NCI-H1105 treated with DMSO at 0.1 percent for 48 hours (cell line): ENCODE data around the gene CAMK1.
"Not testable (repeated sequence)": the region's sequence is repeated elsewhere in the genome, so short reads cannot be mapped to it uniquely, and the experiment has no call there.

Experiments used
- DNase-seq: peaks from one replicate; lab custom pipeline; 2025; lab: John Stamatoyannopoulos, UW

CAMK1 gene

DNA sequence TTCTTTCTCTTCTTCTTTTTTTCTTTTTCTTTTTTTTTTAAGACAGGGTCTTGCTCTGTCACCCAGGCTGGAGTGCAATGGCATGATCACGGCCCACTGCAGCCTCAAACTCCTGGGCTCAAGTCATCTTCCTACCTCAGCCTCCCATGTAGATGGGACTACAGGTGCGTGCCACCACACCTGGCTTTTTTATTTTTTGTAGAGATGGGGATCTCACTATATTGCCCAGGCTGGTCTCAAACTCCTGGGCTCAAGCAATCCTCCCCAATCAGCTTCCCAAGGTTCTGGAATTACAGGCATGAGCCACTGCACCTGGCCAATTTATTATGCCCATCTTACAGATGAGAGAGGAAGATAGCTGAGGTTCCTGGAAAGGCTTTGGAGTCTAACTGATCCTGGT, 1.3 kb upstream of the CAMK1 start:
- DNase-seq = not testable (repeated sequence)

- no peak for DNase-seq
These were observed 597 bp upstream of the CAMK1 start for GRCh38 chr3:9770276-9770812.

DNA sequence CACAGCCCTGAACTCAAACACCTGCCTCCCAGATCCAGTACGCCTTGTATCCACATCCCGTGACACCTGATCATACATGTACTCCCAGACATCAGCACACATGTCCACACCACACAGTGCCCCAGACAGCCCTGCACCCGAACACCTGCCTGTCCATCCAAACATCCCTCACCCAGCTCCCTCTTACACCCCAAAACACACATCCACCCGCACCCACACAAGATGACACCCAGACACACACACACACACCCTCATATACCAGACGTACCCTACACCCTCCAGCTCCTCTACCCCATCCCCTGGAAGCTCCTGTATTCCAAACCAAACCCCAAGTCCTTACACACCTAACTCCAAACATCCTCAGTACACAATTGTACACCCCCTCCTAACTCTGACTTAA, 735 bp downstream of the CAMK1 start:
- DNase-seq = no peak

DNA sequence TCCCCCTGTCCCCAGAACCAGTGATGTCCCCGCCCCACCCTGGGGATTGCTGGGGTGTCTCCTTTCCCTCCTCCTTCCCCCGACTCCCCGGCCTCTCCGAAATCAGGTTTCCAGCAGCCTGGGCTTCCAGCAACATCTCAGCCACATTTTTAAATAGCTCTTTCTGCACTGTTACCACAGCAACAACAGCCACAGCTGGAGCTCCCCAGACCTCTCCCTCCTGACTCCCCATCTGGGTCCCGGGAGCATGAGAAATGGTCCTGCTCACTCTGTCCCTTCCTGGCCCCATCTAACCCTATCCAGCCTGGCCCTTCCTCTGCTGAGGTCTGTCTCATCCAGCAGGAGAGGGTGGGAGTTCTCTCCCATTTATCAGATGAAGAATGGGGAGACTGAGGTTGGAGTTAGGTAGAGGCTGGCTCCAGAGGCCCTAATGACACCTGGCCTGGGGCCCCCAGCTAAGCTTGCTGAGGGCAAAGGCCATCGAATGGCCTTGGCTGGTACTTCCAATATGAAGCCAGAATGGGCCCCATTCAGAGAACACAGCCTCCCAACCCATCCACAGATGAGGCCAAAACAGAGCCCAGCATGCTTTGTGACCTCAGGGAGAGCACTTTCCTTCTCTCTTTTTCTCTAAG, 1.5 kb downstream of the CAMK1 start:
- DNase-seq = no peak

DNA sequence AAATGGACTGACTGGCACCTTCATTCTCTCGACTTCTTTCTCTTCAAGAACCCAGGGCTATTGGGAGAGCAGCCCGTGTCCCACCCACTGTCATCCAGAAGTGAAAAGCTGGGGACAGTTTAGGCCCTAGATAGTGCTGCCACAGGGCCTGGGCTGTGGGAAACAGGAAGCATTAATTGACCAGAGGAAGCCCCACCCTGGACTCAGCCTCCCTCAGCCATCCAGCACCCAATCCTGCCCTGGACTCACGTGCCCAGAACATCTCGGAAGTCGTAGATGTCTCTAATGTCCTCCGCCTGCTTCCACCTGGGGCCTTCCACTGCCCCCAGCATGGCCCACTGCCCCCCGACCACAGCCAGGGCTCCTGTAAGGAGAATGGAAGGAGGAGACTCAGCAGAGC, 2.3 kb downstream of the CAMK1 start:
- no peak for DNase-seq

GRCh38 chr3:9765865-9766264, 3.9 kb downstream of the CAMK1 start:
- DNase-seq = no peak

DNA sequence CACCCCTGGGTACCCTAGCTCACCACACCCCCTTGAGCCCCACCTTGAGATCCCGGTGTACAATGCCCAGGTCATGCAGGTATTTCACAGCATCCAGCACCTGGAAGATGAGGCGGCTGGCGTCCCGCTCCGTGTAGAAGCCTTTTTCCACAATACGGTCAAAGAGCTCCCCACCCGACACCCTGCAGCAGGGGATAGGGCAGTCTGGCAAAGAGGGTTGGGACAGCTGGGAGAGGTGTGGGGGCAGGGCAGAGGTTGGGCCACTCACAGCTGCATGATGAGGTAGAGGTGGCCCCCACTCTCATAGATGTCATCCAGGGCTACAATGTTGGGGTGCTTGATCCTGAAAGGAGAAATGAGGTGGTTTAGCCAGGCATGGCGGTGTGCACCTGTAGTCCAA, 6.9 kb downstream of the CAMK1 start:
- DNase-seq = no peak

DNA sequence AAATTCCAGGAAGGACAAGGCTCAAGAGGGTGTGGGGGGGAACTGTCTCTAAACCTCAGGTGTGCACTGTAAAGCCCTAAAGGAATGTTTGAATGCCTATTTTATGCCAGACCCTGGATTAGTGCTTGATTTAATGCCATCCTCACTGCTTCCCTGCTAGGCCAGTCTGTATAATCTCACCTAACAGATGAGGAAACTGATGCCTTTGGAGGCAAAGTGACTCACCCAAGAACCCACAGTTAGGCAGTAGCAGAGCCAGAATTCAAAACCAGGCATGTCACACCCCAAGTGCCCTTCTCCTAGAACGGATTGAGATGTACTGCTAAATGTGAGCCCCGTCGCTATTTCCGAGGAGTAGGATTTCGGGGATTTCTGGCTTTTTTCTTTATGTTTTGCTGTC, 7.8 kb downstream of the CAMK1 start:
- DNase-seq = no peak

- DNase-seq = no peak
These were observed 8.8 kb downstream of the CAMK1 start for GRCh38 chr3:9760779-9761505.

DNA sequence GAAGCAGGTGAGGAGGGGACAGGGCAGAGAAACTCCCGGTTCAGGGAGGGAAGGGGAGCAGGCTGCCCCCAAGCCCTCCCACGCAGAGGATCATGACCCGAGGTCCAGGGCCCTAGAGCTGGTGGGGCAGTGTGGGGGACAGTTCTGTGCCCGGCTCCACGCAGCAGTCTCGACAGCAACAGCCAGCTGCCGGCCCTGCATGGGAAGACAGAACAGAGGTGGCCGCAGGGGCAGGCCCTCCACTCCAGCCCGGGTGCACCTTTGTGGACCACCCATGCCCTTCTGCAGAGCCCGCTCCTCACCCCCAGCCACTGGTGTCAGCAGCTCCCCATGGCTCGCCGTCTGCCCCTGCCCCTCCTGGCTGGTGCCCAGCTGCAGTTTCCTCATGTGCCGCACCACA, 12.3 kb downstream of the CAMK1 start:
- no peak for DNase-seq

- no peak for DNase-seq
These were observed 15.1 kb downstream of the CAMK1 start for GRCh38 chr3:9754678-9755077.

DNA sequence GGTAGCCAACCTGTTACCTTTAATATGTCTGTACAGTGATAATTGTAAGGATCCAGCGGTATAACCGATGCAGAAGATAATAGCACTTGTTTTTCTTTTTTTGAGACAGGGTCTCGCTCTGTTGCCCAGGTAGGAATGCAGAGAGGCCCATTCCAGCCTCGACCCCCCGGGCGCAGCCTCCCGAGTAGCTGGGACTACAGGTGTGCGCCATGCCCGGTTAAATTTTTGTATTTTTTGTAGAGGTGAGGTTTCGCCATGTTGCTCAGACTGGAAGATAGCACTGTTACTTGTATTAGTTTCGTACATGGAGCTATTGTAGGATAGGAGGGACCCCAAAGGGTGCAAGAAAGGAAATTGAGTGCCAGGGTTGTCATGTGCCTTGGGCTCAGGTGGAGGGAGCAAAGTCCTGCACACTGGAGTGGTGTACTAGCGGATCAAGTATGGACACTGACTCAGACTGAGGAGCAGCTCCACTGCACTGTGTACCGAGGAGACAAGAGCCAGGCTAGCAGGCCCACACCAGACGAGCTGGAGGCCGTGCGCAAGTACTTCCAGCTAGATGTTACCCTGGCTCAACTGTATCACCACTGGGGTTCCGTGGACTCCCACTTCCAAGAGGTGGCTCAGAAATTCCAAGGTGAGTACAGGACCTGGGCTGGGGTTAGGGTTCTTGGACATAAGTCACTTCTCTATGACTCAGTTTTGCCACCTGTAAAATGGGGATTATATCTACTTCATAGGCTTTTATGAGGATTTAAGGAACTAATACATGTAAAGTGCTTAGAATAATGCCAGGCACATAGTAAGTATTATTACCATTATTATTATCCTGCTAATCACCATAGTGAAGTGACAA, 19.0 kb downstream of the CAMK1 start:
- DNase-seq = no peak

DNA sequence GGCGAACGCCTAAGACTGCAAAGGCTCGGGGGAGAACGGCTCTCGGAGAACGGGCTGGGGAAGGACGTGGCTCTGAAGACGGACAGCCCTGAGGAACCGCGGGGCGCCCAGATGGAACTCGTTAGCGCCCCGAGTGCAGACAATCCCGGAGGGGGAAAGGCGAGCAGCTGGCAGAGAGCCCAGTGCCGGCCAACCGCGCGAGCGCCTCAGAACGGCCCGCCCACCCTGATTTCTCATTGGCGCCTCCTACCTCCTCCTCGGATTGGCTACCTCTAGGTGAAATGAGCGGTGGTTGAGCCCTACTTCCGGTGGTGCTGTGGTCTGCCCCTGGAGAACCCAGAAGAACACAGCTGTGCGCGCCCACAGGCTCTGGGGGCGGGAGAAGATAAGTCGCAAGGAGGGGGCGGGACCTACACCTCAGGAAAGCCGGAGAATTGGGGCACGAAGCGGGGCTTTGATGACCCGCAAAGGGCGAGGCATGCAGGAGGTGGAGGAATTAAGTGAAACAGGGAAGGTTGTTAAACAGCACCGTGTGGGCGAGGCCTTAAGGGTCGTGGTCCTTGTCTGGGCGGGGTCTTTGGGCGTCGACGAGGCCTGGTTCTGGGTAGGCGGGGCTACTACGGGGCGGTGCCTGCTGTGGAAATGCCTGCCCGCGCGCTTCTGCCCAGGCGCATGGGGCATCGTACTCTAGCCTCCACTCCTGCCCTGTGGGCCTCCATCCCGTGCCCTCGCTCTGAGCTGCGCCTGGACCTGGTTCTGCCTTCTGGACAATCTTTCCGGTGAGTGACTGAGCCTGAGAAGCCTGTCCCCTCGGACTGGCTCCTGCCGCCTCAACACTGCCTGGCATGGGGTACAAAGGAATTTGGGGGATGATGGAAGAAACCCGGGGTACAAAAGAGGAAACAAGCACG, 19.8 kb downstream of the CAMK1 start, which contains the start of gene OGG1:
TSS of gene OGG1 (plus strand) at position 308 of the 911 bp plus-strand sequence. CDS start at position 643, 335 bp downstream.
- peak; percentile 88 for DNase-seq

DNA sequence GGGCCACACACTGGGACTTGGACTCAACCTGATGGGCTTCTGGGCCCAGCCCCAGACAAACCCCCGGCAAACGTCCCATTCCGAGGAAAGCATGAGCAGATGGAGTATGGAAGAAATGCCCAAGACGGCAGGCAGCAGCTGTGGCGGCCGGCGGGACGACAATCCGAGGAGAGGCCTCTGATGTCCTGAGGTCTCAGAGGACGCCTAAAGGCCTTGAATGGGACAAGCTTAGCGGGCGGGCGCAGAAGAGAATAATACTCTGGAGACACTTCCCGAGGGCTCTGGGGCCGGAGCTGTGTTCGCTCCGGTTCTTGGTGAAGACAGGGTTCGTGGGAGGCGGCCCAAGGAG, 20.5 kb downstream of the CAMK1 start:
- no peak for DNase-seq

GRCh38 chr3:9748031-9748430, 21.7 kb downstream of the CAMK1 start:
- DNase-seq = no peak

- no peak for DNase-seq
These were observed 22.5 kb downstream of the CAMK1 start for GRCh38 chr3:9747267-9747666.

DNA sequence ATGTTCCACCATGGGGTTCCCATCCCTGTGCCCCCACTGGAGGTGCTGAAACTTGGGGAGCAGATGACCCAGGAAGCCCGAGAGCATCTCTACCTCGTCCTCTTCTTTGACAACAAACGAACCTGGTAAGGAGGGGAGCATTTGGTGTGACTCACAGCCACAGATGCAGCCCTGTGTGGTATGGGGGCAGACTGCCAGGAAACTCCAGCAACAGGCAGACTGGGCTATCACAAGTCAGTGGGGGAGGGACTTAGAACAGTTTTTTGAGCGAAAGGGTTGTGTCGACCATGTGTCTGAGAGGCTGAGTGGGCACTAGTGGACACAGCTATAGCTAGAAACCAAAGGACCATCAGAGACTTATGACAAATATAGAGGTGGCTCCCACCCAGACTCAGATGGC, 23.4 kb downstream of the CAMK1 start:
- no peak for DNase-seq

- DNase-seq = no peak
These were observed 24.2 kb downstream of the CAMK1 start for GRCh38 chr3:9745521-9745920.

- DNase-seq = no peak
These were observed 25.6 kb downstream of the CAMK1 start for GRCh38 chr3:9744162-9744561.

DNA sequence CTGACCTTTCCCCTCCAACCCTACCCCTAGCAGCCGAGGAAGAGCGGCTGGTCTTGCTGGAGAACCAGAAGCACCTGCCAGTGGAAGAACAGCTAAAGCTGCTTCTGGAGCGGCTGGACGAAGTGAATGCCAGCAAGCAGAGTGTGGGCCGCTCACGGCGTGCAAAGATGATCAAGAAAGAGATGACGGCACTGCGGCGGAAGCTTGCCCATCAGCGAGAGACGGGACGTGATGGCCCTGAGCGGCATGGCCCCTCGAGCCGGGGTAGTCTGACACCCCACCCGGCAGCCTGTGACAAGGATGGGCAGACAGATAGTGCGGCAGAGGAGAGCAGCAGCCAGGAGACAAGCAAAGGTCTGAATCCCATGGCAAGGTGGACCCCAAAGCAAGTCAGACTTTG, 26.2 kb downstream of the CAMK1 start:
- DNase-seq = no peak

DNA sequence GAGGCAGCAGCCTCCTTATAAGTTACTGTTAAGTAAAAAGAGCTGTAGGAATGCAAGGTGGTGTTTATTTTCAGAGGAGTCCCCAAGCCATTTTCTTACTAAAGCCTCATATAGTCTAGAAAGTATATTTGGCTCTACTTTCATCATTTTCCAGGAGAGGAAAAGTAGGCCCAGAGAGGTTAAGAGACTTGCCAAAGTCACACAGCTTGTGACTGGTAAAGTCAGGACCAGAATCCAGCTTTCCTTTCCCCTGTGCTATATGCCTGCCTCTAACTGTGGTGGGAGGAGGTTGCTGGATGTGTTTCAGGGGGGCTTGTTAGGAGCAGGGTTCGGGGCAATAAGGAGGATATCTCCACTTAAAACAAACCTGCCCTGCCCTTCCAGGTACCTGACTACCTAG, 27.2 kb downstream of the CAMK1 start:
- no peak for DNase-seq

GRCh38 chr3:9739181-9739580, 30.6 kb downstream of the CAMK1 start:
- no peak for DNase-seq
